GM21529 (cell line): Measurements from ENCODE around the gene FHIP2A.
A peak's percentile ranks its signal among the peaks of the same experiment; 100 is the strongest.
"Not testable (repeated sequence)": the region's sequence is repeated elsewhere in the genome, so short reads cannot be mapped to it uniquely, and the experiment has no call there.

Experiments used
- ATAC-seq: cut with Tn5 transposase; IDR thresholded peaks from one replicate; pipeline ENCODE4 v1.9.1; 2021; ENCODE audit not compliant: unreplicated experiment

The FHIP2A gene

GRCh38 chr10:114821293-114821914, at the start of gene FHIP2A:
FHIP2A (plus strand) TSS chr10:114821780; CDS start chr10:114822079, 299 bp downstream.
- ATAC-seq = peak; percentile 72

DNA sequence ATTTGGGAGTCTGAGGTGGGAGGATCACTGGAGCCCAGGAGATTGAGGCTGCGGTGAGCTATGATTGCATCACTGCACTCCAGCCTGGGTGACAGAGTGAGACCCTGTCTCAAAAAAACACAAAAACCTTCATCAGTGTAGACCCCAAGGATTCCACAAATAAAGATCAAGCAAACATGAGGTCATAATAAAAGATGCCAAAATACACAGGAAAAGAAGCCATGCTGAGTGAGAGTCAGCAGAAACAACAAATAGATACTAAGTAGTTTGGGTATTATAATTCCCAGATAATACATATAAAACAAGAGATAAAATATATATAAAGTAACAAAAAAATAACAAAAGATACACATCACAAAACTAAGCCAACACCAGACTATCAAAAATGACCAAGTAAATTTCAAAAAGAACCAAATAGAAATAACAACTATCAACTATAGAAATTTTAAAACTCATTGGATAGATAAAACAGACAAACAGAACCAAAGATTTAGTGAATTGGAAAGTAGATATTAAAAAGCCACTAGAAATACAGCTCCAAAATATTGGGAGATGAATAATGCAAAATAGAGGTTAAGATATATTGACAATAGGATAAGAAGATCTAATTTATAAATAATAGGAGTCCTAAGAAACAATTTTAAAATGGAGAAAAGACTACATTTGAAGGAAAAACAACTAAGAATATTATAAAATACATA, 48.9 kb upstream of the FHIP2A start:
- ATAC-seq = no peak

DNA sequence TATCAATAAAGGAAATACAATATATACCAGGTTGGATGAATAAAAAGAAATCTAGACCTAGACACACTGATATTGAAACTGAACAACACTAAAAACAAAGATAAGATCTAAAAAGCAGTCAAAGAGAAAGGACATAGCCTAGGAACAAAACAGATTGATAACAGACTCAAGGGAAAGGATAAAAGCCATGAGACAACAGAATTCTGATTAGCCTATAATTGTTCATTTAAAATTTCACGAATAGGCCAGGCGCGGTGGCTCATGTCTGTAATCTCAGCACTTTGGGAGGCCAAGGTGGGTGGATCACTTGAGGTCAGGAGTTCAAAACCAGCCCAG, 48.4 kb upstream of the FHIP2A start:
- ATAC-seq = no peak

DNA sequence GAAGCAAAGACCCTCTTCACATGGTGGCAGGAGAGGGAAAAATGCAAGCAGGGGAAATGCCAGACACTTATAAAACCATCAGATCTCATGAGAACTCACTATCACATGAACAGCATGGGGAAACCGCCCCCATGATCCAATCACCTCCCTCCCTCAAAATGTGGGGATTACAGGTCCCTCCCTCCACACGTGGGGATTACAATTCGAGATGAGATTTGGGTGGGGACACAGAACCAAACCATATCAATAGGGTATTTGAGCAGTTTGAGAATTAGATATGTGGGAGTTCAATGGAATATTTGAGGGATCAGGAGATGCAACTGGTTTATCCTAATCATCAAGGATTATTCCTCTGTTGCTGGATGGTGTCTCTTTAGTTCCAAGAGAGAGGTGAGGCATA, 46.5 kb upstream of the FHIP2A start:
- ATAC-seq = not testable (repeated sequence)

DNA sequence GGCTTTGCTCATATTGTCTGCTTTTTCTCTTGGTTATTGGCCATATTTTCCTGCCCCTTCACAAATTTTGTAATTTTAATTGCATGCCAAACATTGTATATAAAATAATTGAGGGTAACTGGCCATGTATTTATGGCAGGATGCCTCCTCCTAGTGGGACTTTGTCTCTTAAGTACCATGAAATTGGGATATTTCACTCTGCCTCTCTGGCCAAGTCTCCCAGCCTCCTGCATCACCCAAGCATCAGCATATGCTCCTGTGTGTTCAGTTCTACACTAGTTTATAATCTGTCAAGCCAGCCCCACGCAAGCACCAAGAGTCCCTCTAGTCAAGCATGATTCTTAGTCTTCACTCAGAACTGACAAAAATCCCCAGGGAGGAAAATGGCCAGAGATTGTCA, 44.2 kb upstream of the FHIP2A start:
- no peak for ATAC-seq

GRCh38 chr10:114779803-114780576, 41.6 kb upstream of the FHIP2A start:
- ATAC-seq = no peak

DNA sequence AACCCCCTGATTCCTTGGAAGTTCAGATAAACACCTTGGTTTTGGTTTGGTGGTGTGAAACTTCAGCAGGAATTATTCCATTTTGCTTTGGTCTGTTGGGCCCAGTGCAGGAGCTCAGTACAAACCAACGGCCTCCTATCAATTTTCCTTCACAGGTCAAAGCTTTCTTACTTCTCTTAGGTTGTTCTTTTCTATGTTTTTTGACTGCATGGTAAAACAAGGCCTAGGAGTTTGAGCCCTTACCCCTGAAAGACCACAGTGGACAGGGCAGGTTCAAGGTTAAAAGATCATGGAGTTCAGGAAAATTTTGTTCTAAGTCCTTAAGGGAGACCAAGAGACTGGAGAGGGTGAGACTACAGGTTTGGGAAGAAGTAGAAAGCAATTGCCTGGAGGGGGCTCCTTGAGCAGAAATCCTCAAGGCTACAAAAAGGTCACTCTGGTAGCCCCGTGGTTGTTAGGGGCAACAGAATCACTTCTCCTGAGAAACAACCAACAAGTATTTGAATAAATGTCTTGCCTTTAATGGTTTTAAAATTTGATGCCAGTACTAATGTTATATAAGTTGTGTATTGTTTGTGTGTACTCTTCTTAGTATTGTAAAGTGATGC, 40.9 kb upstream of the FHIP2A start:
- ATAC-seq = no peak

- ATAC-seq = no peak
Observed at GRCh38 chr10:114782666-114783065, 38.9 kb upstream of the FHIP2A start.

- ATAC-seq = no peak
Observed at GRCh38 chr10:114783686-114784085, 37.9 kb upstream of the FHIP2A start.

- peak; percentile 61 for ATAC-seq
Observed at GRCh38 chr10:114786492-114786891, 35.1 kb upstream of the FHIP2A start.

GRCh38 chr10:114787131-114787530, 34.4 kb upstream of the FHIP2A start:
- not testable (repeated sequence) for ATAC-seq

DNA sequence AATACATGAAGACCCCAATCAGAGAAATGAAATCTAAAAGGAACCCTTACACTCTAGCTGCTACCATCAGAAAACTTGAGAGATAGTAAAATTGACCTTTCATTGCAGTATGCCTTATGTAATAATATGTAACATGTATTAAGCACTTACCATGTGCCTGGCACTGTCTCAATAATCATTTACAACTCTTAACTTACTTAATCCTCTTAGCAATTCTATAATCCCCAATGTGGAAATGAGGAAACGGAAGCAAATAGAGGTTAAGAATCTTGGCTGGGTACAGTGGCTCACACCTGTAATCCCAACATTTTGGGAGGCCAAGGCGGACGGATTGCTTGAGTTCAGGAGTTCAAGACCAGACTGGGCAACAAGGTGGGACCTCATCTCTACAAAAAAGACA, 29.8 kb upstream of the FHIP2A start:
- no peak for ATAC-seq

GRCh38 chr10:114795039-114795438, 26.5 kb upstream of the FHIP2A start:
- no peak for ATAC-seq

DNA sequence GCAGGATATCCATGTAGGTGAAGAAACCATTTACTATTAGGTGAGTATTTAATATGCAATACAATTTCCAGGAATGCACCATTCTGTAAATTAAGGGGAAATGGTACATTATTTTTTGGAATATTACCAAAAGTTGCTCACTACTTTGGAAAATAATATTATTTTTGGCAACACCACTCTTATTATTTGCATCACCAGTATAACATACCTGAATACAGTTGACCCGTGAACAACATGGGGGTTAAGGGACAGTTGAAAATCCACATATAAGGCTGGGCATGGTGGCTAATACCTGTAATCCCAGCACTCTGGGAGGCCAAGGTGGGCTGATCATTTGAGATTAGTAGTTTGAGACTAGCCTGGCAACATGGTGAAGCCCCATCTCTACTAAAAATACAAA, 21.2 kb upstream of the FHIP2A start:
- ATAC-seq = no peak

DNA sequence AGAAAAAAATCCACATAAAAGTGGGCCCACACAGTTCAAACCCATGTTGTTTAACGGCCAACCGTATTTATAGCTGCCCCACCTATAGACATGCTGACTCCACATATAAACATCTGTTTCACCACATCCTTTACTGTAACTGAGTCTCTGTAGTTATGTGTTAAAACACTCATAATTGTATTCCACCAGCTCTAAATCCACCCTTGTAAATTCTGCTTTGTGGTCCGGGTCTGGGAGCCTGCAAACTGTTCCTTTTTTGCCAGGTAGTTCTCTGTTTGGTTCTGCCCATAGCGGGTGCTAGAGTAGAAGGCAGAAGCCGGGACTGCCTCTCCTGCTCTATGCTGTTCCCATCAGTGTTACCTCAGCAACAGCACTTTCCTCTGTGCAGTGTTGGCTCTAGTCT, 20.2 kb upstream of the FHIP2A start:
- ATAC-seq = peak; percentile 72

DNA sequence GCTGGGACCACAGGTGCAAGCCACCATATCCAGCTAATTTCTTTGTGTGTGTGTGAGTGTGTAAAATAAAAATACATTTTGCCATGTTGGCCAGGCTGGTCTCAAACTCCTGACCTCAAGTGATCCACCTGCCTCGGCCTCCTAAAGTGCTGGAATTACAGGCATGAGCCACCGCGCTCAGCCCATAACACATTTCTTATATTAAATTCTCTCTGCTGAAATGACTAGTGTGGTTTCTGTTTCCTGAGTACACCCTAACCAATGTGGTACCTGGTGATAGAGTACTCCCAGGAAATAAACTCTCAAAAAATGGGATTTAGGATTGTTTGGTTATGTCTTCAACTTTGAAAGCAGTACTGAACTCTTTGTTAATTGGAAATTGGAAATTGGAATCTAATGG, 19.4 kb upstream of the FHIP2A start:
- ATAC-seq = no peak

DNA sequence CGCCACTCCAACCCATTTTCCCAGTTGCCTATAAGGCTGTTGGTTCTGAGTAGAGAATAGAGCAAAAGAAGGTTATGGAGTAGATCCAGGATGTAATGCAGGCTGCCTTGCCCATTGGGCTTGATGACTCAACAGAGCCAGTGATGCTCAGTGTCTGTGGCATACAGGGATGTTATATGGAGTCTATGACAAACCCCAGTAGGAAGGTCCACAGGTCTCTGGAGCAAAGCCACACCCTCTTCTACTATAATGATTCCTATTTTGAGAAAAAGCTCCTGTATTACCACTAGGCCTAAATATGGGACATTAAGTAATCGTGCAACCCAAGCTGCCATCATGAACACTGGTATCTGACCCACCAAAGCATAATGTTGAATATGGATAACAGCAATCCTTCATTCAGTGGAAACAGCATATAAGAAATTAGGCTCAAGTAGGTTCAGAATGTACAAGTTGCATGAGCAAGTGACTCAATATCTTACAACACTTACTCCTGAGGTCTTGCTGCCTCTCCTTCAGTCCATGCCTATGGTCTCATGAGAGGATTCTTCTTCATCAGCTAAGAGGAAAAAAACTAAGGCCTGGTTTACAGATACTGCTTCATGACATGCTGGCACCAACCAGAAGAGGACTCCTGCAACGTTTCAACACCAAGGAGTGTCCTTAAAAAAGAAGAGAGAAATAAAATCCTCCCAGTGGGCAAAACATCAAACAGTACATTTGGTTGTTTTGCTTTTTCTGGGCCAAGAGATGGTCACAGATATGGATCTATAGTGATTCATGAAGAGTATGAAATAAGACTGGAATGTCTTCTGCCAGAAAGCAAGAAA, 14.8 kb upstream of the FHIP2A start:
- no peak for ATAC-seq

DNA sequence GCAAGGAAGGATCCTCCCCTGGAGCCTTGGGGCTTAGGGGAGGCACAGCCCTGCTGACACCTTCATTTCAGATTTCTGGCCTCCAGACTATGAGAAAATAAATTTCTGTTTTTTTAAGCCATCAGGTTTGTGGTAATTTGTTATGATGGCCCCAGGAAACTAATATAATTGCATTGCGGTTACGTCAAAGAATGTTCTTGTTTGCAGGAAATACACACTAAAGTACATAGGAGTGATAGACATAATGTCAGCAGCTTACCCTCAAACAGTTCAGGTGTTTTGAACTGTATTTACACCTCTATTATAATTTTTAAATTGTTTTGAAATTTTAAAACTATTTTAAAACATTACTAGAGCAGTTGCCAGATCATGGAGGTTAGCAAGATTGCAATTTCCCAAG, 12.6 kb upstream of the FHIP2A start:
- ATAC-seq = no peak

- ATAC-seq = peak; percentile 100
Observed at GRCh38 chr10:114810926-114811325, 10.7 kb upstream of the FHIP2A start.

DNA sequence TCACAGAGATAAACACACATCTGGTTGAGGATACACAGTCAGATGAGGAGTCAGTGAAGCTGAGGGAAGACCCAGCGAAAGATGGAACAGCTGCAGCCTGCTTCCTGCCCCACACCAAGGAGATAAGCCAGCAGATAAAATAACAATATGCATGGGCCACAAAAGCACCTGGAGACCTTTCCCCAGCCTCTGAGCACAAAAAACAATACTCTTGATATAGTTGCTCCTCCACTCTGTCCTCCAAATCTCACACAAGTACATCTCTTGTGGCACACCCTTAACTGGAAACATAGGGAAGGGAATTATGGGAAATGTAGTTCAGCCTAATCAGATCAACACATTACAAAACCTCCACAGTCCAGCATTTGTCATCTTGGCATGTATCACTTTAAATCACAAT, 9.7 kb upstream of the FHIP2A start:
- no peak for ATAC-seq

GRCh38 chr10:114815791-114816190, 5.8 kb upstream of the FHIP2A start:
- no peak for ATAC-seq
